Left ventricle myocardium inferior (tissue), 1 donor: ENCODE data around the gene PACSIN2. TPM values are rescaled to one million over a fixed set of nuclear protein-coding genes. Genes with fewer than 3 reads are reported as not detected.

Experiments
- DNase-seq: peaks from one replicate; pipeline ENCODE4 v3.0.0-alpha.2; 2020
- H3K27ac ChIP-seq: fragments of 200-600 bp; replicated peaks from 2 replicates; pipeline ENCODE4 v1.8.0; 2021
- H3K27me3 ChIP-seq: fragments of 200-600 bp; 2 replicates; pipeline ENCODE4 v1.8.0; 2021; ENCODE audit warnings: low read depth
- H3K36me3 ChIP-seq: fragments of 200-600 bp; 2 replicates; pipeline ENCODE4 v1.8.0; 2021
- H3K4me1 ChIP-seq: fragments of 200-600 bp; 2 replicates; pipeline ENCODE4 v1.8.0; 2021
- H3K4me3 ChIP-seq: fragments of 200-600 bp; 2 replicates; pipeline ENCODE4 v1.8.0; 2021; ENCODE audit warnings: mild to moderate bottlenecking, moderate library complexity
- H3K9me3 ChIP-seq: fragments of 200-600 bp; replicated peaks from 2 replicates; pipeline ENCODE4 v1.8.0; 2021
- CTCF ChIP-seq: fragments of 200-600 bp; IDR thresholded peaks from 2 replicates; pipeline ENCODE4 v1.8.0; 2021; ENCODE audit warnings: antibody characterized with exemption, mild to moderate bottlenecking, borderline replicate concordance
- intact Hi-C: fragments of 100-400 bp; cut with micrococcal nuclease; formaldehyde crosslinking; loops from one replicate; pipeline ENCODE4 v1.11.0; 2022
- total RNA-seq: library from RNA; stranded (reverse); fragmentation: NEBNext Ultra II Directional; extraction: Animal tissue kit (Norgen Biotek cat#: 25700); gene quantifications from one replicate; pipeline ENCODE4 v1.2.1, GENCODE V29; 2021
- donor health status: DM: no; HTN: yes; CAD: no; lungs with severe emphysema.

The PACSIN2 gene
- total RNA-seq, 1 donor from 2014 or later = 64.8 TPM

GRCh38 chr22:42829302-42829701, 185.6 kb downstream of the PACSIN2 start:
- H3K36me3 ChIP-seq = peaks cover 100% of the 10 kb centered on the region
- H3K9me3 ChIP-seq = no peaks in the 10 kb centered on the region
- no peaks in the 10 kb centered on the region for H3K4me1 ChIP-seq
- no peak for DNase-seq
- no peak overlapping the region for H3K27ac ChIP-seq
- no peaks in the 10 kb centered on the region for H3K27me3 ChIP-seq
- TF ChIP-seq CTCF = no peak
- intact Hi-C loops = no loop called here
- no peak overlapping the region for H3K4me3 ChIP-seq

GRCh38 chr22:42825796-42826195, 189.2 kb downstream of the PACSIN2 start:
- TF ChIP-seq CTCF = no peak
- DNase-seq = no peak
- no peaks in the 10 kb centered on the region for H3K27me3 ChIP-seq
- no peak overlapping the region for H3K4me3 ChIP-seq
- H3K9me3 ChIP-seq = peaks cover 6% of the 10 kb centered on the region
- no peaks in the 10 kb centered on the region for H3K4me1 ChIP-seq
- H3K27ac ChIP-seq = no peak overlapping the region
- intact Hi-C loops = no loop called here
- H3K36me3 ChIP-seq = peaks cover 91% of the 10 kb centered on the region

- Histone ChIP-seq H3K27ac (no peak overlapping the region), H3K4me1 (peaks cover 10% of the 10 kb centered on the region)
- intact Hi-C loops = no loop called here
These were observed 193.6 kb downstream of the PACSIN2 start for GRCh38 chr22:42821386-42821785.

GRCh38 chr22:42820045-42820763, 194.7 kb downstream of the PACSIN2 start:
- TF ChIP-seq CTCF = peak; percentile 67
- Histone ChIP-seq H3K4me1 (peaks cover 10% of the 10 kb centered on the region), H3K4me3 (no peak overlapping the region), H3K27me3 (no peaks in the 10 kb centered on the region), H3K27ac (peak overlapping the region; percentile 21), H3K9me3 (peaks cover 6% of the 10 kb centered on the region), H3K36me3 (peaks cover 59% of the 10 kb centered on the region)
- intact Hi-C loops = no loop called here
- no peak for DNase-seq

More at GRCh38 chr22:42821386-42821785, 193.6 kb downstream of the PACSIN2 start:
- no peaks in the 10 kb centered on the region for H3K27me3 ChIP-seq
- TF ChIP-seq CTCF = no peak
- peaks cover 6% of the 10 kb centered on the region for H3K9me3 ChIP-seq
- peaks cover 61% of the 10 kb centered on the region for H3K36me3 ChIP-seq
- H3K4me3 ChIP-seq = no peak overlapping the region
- DNase-seq = no peak

Other genes starting within 250 kb of the PACSIN2 start
- 26.9 TPM for gene ARFGAP3, start 157.9 kb downstream of the PACSIN2 start, total RNA-seq
- gene TTLL1, start 74.2 kb upstream of the PACSIN2 start, total RNA-seq = 8.5 TPM
- 0.41 TPM for gene BIK, start 95.6 kb upstream of the PACSIN2 start, total RNA-seq
- 16.4 TPM for gene MCAT, start 128.2 kb upstream of the PACSIN2 start, total RNA-seq
- 128 TPM for gene TSPO, start 136.4 kb upstream of the PACSIN2 start, total RNA-seq
- 12.6 TPM for gene TTLL12, start 172.0 kb upstream of the PACSIN2 start, total RNA-seq